Upper lobe of right lung (tissue), 1 donor: ENCODE results near the gene CXCL8. TPM values are rescaled to one million over a fixed set of nuclear protein-coding genes. Genes with fewer than 3 reads are reported as not detected.
"Not testable (repeated sequence)": the region's sequence is repeated elsewhere in the genome, so short reads cannot be mapped to it uniquely, and the experiment has no call there.

ENCODE experiments used
- ATAC-seq: fragments of 200-7000 bp; cut with Tn5 transposase; one replicate; pipeline ENCODE4 v1.9.1; 2020; ENCODE audit warnings: mild to moderate bottlenecking, moderate library complexity
- DNase-seq: peaks from one replicate; pipeline ENCODE4 v3.0.0-alpha.2; 2020
- H3K27ac ChIP-seq: fragments of 200-600 bp; one replicate; pipeline ENCODE4 v1.8.0; 2022
- H3K27me3 ChIP-seq: fragments of 200-600 bp; one replicate; pipeline ENCODE4 v1.8.0; 2022; ENCODE audit warnings: mild to moderate bottlenecking
- H3K36me3 ChIP-seq: fragments of 200-600 bp; one replicate; pipeline ENCODE4 v1.8.0; 2022
- H3K4me1 ChIP-seq: fragments of 200-600 bp; one replicate; pipeline ENCODE4 v1.8.0; 2022
- H3K4me3 ChIP-seq: fragments of 200-600 bp; one replicate; pipeline ENCODE4 v1.8.0; 2022; ENCODE audit warnings: mild to moderate bottlenecking
- H3K9me3 ChIP-seq: fragments of 200-600 bp; one replicate; pipeline ENCODE4 v1.8.0; 2022
- intact Hi-C: fragments of 100-400 bp; cut with DNase I; formaldehyde crosslinking; loops from one replicate; pipeline ENCODE4 v1.11.0; 2022
- total RNA-seq: library from RNA; stranded (reverse); fragmentation: NEBNext Ultra II Directional; extraction: Animal tissue kit (Norgen Biotek cat#: 25700); gene quantifications from one replicate; pipeline ENCODE4 v1.2.1, GENCODE V29; 2021
- TF ChIP-seq, protein P1 (sequence below): fragments of 200-600 bp; IDR thresholded peaks from one replicate; pipeline ENCODE4 v1.8.0; 2022; ENCODE audit warnings: antibody characterized with exemption
- donor health status: DM: no; HTN: yes; CAD: no; lungs with severe emphysema.

The CXCL8 gene
- total RNA-seq, 1 donor from 2014 or later = 10.7 TPM

GRCh38 chr4:73763877-73764276, 23.5 kb downstream of the CXCL8 start:
- intact Hi-C loops = no loop called here
- Histone ChIP-seq H3K36me3 (no peaks in the 10 kb centered on the region), H3K27me3 (no peaks in the 10 kb centered on the region), H3K9me3 (no peaks in the 10 kb centered on the region), H3K4me3 (no peak overlapping the region), H3K4me1 (no peaks in the 10 kb centered on the region), H3K27ac (no peak overlapping the region)
- ATAC-seq (no peak), DNase-seq (no peak)
- TF ChIP-seq, protein P1, sequence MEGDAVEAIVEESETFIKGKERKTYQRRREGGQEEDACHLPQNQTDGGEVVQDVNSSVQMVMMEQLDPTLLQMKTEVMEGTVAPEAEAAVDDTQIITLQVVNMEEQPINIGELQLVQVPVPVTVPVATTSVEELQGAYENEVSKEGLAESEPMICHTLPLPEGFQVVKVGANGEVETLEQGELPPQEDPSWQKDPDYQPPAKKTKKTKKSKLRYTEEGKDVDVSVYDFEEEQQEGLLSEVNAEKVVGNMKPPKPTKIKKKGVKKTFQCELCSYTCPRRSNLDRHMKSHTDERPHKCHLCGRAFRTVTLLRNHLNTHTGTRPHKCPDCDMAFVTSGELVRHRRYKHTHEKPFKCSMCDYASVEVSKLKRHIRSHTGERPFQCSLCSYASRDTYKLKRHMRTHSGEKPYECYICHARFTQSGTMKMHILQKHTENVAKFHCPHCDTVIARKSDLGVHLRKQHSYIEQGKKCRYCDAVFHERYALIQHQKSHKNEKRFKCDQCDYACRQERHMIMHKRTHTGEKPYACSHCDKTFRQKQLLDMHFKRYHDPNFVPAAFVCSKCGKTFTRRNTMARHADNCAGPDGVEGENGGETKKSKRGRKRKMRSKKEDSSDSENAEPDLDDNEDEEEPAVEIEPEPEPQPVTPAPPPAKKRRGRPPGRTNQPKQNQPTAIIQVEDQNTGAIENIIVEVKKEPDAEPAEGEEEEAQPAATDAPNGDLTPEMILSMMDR = no peak

- Histone ChIP-seq H3K27ac (no peak overlapping the region), H3K9me3 (no peaks in the 10 kb centered on the region), H3K4me1 (no peaks in the 10 kb centered on the region), H3K4me3 (no peak overlapping the region), H3K27me3 (no peaks in the 10 kb centered on the region), H3K36me3 (no peaks in the 10 kb centered on the region)
- DNase-seq = no peak
- intact Hi-C loops = no loop called here
- TF ChIP-seq, protein P1 = no peak
- ATAC-seq = no peak
Measured at GRCh38 chr4:73764513-73764912, 24.1 kb downstream of the CXCL8 start.

DNA sequence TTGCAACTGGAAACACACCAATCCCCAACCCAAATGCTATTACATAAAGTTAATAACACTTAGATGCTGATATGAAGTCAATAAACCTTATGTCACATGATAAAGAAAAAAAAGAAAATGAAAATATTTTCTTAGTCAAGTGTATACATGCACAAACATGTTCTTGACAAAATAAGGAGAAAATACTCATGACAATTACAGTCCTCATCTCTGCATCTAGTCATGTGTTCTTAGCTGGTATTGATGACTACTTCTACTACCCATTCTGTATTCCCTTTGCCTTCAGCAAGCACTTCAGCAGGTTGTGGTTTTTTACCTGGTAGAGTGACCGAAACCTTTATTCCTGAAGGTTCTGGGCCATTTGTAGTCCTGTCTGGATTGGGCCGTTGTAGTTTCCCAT, 24.9 kb downstream of the CXCL8 start:
- no peak for DNase-seq
- TF ChIP-seq, protein P1 = no peak
- ATAC-seq = no peak
- Histone ChIP-seq H3K36me3 (no peaks in the 10 kb centered on the region), H3K4me3 (no peak overlapping the region), H3K27ac (no peak overlapping the region), H3K9me3 (no peaks in the 10 kb centered on the region), H3K4me1 (no peaks in the 10 kb centered on the region), H3K27me3 (no peaks in the 10 kb centered on the region)
- intact Hi-C loops = no loop called here

DNA sequence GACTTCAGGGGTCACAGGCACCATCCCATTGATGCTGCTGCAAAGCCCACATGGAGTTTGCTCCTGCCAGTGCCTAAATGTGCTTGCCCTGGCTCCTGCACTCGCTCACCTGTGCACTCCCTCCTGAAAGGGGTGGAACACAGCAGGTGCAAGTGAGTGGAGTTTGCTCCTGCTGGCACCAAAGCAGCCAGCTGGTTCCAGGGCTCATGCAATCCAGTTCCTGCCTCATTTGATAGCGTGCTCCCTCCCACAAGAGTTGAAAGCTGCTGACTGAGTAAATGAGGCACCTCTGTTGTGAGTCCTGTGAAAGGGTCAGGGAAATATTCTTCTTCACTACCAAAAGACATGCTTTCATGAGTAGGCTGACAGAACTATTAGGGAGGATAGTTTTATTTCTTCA, 30.5 kb downstream of the CXCL8 start:
- ATAC-seq (no peak), DNase-seq (no peak)
- Histone ChIP-seq H3K9me3 (no peaks in the 10 kb centered on the region), H3K27ac (no peak overlapping the region), H3K36me3 (no peaks in the 10 kb centered on the region), H3K4me1 (peaks cover 9% of the 10 kb centered on the region), H3K4me3 (no peak overlapping the region), H3K27me3 (no peaks in the 10 kb centered on the region)
- intact Hi-C loops = no loop called here
- TF ChIP-seq, protein P1 = no peak

- Histone ChIP-seq H3K4me1 (peaks cover 17% of the 10 kb centered on the region), H3K4me3 (no peak overlapping the region), H3K27ac (no peak overlapping the region), H3K9me3 (no peaks in the 10 kb centered on the region), H3K27me3 (no peaks in the 10 kb centered on the region), H3K36me3 (no peaks in the 10 kb centered on the region)
- intact Hi-C loops = no loop called here
- TF ChIP-seq, protein P1 = no peak
- DNase-seq (no peak), ATAC-seq (no peak)
Measured at GRCh38 chr4:73772363-73772762, 32.0 kb downstream of the CXCL8 start.

DNA sequence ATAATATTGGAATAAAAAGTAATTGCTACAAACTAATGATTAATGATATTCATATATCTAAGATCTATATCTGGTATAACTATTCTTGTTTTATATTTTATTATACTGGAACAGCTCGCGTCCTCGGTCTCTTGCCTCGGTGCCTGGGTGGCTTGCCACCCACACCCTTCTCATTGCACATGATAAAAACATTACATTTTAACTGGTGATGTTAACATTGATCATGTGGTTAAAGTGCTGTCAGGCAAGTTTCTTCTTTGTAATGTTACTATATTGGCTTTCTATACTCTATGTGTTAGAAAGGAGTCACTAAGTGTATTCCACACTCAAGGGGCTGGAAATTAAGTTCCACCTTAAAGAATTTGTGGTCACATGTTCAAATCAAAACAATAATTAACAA, 34.0 kb downstream of the CXCL8 start:
- H3K4me1 ChIP-seq = peaks cover 17% of the 10 kb centered on the region

More for the DNA sequence above, 34.0 kb downstream of the CXCL8 start:
- H3K9me3 ChIP-seq, H3K36me3 ChIP-seq, DNase-seq, H3K4me3 ChIP-seq, intact Hi-C loops, H3K27ac ChIP-seq, ATAC-seq, H3K27me3 ChIP-seq: not testable (repeated sequence)
